Endothelial cell (in vitro differentiated cells): ENCODE data around the gene IP6K2. TPM values are rescaled to one million over a fixed set of nuclear protein-coding genes. Genes with fewer than 3 reads are reported as not detected.
A peak's percentile ranks its signal among the peaks of the same experiment; 100 is the strongest.

Experiments used
- DNase-seq: peaks from one replicate; pipeline ENCODE4 v3.0.0; 2021; ENCODE audit warnings: low spot score
- H3K27ac Mint-ChIP-seq: one replicate; pipeline ENCODE4 v1.8.0; 2021; ENCODE audit warnings: mixed read lengths, inconsistent platforms; ENCODE audit not compliant: unreplicated experiment
- H3K27me3 Mint-ChIP-seq: one replicate; pipeline ENCODE4 v1.8.0; 2021; ENCODE audit warnings: mild to moderate bottlenecking, moderate library complexity, mixed read lengths, inconsistent platforms; ENCODE audit not compliant: unreplicated experiment
- H3K36me3 Mint-ChIP-seq: one replicate; pipeline ENCODE4 v1.8.0; 2021; ENCODE audit warnings: mild to moderate bottlenecking, low read depth, mixed read lengths, inconsistent platforms; ENCODE audit not compliant: unreplicated experiment
- H3K4me1 Mint-ChIP-seq: one replicate; pipeline ENCODE4 v1.8.0; 2021; ENCODE audit warnings: mild to moderate bottlenecking, mixed read lengths, inconsistent platforms; ENCODE audit not compliant: unreplicated experiment
- H3K4me3 Mint-ChIP-seq: one replicate; pipeline ENCODE4 v1.8.0; 2021; ENCODE audit warnings: mild to moderate bottlenecking, mixed read lengths, inconsistent platforms; ENCODE audit not compliant: unreplicated experiment
- H3K9me3 Mint-ChIP-seq: one replicate; pipeline ENCODE4 v1.8.0; 2021; ENCODE audit warnings: mixed read lengths, inconsistent platforms; ENCODE audit not compliant: unreplicated experiment
- total RNA-seq: library from RNA; stranded (reverse); fragmentation: NEBNext Ultra II Directional; extraction: Animal tissue kit (Norgen Biotek cat#: 25700); gene quantifications from one replicate; pipeline ENCODE4 v1.2.1, GENCODE V29; 2021; ENCODE audit not compliant: unreplicated experiment
- TF ChIP-seq, protein P1 (sequence below): fragments of 200-600 bp; sonication (generic); IDR thresholded peaks from one replicate; pipeline ENCODE4 v1.5.0; 2021; ENCODE audit warnings: antibody characterized with exemption; ENCODE audit not compliant: unreplicated experiment

Gene IP6K2
- total RNA-seq, 1 donor from 2014 or later, result 87.9 TPM

DNA sequence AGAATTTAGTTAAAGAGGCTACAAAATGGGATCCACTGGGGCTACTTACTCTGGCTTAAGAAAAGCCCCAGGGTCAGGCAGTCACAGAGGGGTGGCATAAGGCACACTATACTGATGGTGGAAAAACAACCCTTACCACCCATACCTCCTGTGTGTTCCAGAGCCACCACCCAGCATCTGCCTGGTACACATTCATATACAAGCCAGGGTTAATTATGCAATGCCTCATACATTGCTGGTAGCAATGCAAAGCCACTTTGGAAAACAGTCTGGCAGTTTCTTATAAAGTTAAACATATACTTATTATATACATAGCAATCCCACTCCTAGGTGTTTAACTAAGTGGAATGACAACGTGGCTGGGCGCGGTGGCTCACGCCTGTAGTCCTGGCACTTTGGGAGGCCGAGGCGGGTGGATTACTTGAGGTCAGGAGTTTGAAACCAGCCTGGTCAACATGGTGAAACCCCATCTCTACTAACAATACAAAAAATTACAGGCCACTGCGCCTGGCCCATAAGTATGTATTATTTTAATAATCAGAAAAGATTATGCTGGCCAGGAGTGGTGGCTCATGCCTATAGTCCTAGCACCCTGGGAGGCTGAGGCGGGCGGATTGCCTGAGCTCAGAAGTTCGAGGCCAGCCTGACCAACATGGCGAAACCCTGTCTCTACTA, 16.2 kb downstream of the IP6K2 start:
- H3K27ac Mint-ChIP-seq, result no peak overlapping the region
- no peaks in the 10 kb centered on the region for H3K9me3 Mint-ChIP-seq
- DNase-seq, result no peak
- peaks cover 14% of the 10 kb centered on the region for H3K36me3 Mint-ChIP-seq
- H3K27me3 Mint-ChIP-seq, result peaks cover 1% of the 10 kb centered on the region
- no peak overlapping the region for H3K4me3 Mint-ChIP-seq
- TF ChIP-seq, protein P1, sequence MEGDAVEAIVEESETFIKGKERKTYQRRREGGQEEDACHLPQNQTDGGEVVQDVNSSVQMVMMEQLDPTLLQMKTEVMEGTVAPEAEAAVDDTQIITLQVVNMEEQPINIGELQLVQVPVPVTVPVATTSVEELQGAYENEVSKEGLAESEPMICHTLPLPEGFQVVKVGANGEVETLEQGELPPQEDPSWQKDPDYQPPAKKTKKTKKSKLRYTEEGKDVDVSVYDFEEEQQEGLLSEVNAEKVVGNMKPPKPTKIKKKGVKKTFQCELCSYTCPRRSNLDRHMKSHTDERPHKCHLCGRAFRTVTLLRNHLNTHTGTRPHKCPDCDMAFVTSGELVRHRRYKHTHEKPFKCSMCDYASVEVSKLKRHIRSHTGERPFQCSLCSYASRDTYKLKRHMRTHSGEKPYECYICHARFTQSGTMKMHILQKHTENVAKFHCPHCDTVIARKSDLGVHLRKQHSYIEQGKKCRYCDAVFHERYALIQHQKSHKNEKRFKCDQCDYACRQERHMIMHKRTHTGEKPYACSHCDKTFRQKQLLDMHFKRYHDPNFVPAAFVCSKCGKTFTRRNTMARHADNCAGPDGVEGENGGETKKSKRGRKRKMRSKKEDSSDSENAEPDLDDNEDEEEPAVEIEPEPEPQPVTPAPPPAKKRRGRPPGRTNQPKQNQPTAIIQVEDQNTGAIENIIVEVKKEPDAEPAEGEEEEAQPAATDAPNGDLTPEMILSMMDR, result no peak
- peaks cover 14% of the 10 kb centered on the region for H3K4me1 Mint-ChIP-seq

DNA sequence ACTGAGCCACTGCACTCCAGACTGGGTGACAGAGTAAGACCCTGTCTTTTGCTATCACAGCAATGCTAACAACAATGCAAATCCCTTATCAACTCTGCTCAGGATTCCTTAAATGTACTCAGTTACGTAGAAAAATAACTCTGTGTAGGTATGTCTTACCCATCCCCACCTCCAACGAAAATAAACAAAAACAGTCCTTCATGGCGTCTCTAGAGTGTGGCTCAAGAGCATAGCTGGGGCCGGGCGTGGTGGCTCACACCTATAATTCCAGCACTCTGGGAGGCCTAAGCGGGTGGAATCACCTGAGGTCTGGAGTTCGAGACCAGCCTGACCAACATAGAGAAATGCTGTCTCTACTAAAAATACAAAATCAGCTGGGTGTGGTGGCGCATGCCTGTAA, 18.1 kb downstream of the IP6K2 start:
- no peak for DNase-seq
- H3K27ac Mint-ChIP-seq, result no peak overlapping the region
- no peaks in the 10 kb centered on the region for H3K9me3 Mint-ChIP-seq
- H3K4me1 Mint-ChIP-seq, result peaks cover 7% of the 10 kb centered on the region
- H3K4me3 Mint-ChIP-seq, result no peak overlapping the region
- peaks cover 1% of the 10 kb centered on the region for H3K27me3 Mint-ChIP-seq
- TF ChIP-seq, protein P1, result no peak
- H3K36me3 Mint-ChIP-seq, result peaks cover 21% of the 10 kb centered on the region

DNA sequence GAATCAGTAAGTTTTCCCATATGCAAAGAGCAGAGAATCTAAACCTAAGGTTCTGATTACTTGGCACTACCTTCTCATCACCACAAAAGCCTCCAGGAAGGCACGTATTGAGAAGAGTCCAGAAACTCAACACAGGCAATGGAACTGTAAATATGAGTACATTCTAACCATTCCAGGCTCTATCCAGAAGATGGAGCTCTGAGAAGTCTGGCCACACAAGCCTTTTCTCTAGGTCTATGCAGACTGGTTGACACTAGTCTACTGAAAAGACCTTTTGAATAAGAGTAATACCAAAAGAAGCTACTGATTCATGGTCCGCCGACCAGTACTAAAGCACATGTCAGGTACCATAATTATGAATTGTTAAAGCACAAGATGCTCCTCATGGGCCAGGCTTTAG, 19.1 kb downstream of the IP6K2 start:
- Mint-ChIP-seq H3K36me3 (peaks cover 29% of the 10 kb centered on the region), H3K27me3 (peaks cover 1% of the 10 kb centered on the region), H3K4me1 (peaks cover 6% of the 10 kb centered on the region), H3K9me3 (no peaks in the 10 kb centered on the region), H3K27ac (no peak overlapping the region), H3K4me3 (no peak overlapping the region)
- TF ChIP-seq, protein P1, result no peak
- DNase-seq, result no peak

DNA sequence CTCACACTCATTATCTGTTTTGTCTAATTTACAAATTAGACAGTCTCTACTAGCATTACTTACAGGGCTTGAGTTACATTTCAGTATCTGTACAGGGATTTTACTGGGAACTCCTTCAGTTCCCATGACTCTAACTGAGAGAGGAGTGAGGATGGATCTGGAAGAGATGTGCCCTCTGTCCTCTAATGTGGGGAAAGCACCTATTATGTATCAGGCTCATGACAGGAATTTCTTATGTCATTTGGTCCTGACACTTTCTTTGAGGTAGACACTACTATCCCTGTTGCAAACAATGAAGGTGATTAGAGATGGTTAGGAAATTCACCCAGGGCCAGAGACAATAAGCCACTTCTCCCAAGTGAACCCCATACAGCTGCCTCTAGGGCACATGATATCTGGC, 20.4 kb downstream of the IP6K2 start:
- H3K27ac Mint-ChIP-seq, result peak overlapping the region; percentile 18
- peaks cover 6% of the 10 kb centered on the region for H3K4me1 Mint-ChIP-seq
- TF ChIP-seq, protein P1, result no peak

DNA sequence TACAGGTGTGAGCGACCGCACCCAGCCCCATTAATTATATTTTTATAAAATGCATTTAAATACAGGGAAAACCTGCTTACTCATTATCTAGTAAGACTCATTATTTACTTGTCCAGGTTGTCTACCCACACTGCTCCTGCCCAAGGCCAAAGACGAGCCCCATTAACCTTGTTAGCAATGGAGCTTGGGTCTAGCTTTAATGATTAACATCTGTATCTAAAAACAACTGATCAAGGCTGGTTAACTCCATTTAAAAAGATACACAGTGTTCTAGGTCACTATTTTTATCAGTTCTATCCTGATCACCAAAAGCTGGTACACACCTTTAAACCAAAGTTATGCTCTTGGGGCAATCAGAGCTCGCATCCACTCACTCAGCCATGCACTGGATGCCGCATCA, 20.9 kb downstream of the IP6K2 start:
- H3K36me3 Mint-ChIP-seq, result peaks cover 34% of the 10 kb centered on the region
- no peak for DNase-seq
- no peak overlapping the region for H3K4me3 Mint-ChIP-seq
- H3K4me1 Mint-ChIP-seq, result peaks cover 6% of the 10 kb centered on the region
- H3K27ac Mint-ChIP-seq, result peak overlapping the region; percentile 18
- H3K9me3 Mint-ChIP-seq, result no peaks in the 10 kb centered on the region
- TF ChIP-seq, protein P1, result no peak
- no peaks in the 10 kb centered on the region for H3K27me3 Mint-ChIP-seq

More for the DNA sequence above, 20.4 kb downstream of the IP6K2 start:
- peaks cover 31% of the 10 kb centered on the region for H3K36me3 Mint-ChIP-seq
- DNase-seq, result no peak
- H3K27me3 Mint-ChIP-seq, result no peaks in the 10 kb centered on the region
- no peaks in the 10 kb centered on the region for H3K9me3 Mint-ChIP-seq
- H3K4me3 Mint-ChIP-seq, result no peak overlapping the region
